ENCODE results near the gene CCL21. TPM values are rescaled to one million over a fixed set of nuclear protein-coding genes. Genes with fewer than 3 reads are reported as not detected.
A peak's percentile ranks its signal among the peaks of the same experiment; 100 is the strongest.

Gene CCL21
- total and polyA plus RNA-seq, 2 of the 13 experiments (the other 11 are each of a cell fraction or from before 2014, with no cell fraction given), result not detected

GRCh38 chr9:34701769-34702736 is 7.9 kb downstream of the CCL21 start (continued):
- no peak for TF ChIP-seq TCF7L2 (IDR thresholded peaks at IDR 0.05; ENCODE audit: low read depth, low read length)
- TF ChIP-seq HDAC2 (CRISPR knock-in tag; IDR thresholded peaks at IDR 0.05), result 0 out of 2 replicates have a peak, but pooled peaks have one; percentile 22
- TF ChIP-seq MTF1 (CRISPR knock-in tag; IDR thresholded peaks at IDR 0.05), result no peak
- no peak for TF ChIP-seq ELK4 (CRISPR knock-in tag; IDR thresholded peaks at IDR 0.05; ENCODE audit: borderline replicate concordance)
- TF ChIP-seq ZNF235 (CRISPR knock-in tag; IDR thresholded peaks at IDR 0.05; ENCODE audit: borderline replicate concordance), result 0 out of 2 replicates have a peak, but pooled peaks have one; percentile 12
- TF ChIP-seq TGIF2 (CRISPR knock-in tag; IDR thresholded peaks at IDR 0.05), result no peak
- no peak for TF ChIP-seq STAT6 (CRISPR knock-in tag; IDR thresholded peaks at IDR 0.05; ENCODE audit: borderline replicate concordance)
- TF ChIP-seq PAXIP1 (CRISPR knock-in tag; conservative IDR thresholded peaks at IDR 0.05), result no peak
- TF ChIP-seq NCOA2 (CRISPR knock-in tag; IDR thresholded peaks at IDR 0.05), result 0 out of 2 replicates have a peak, but pooled peaks have one; percentile 15
- TF ChIP-seq SRY (CRISPR knock-in tag; IDR thresholded peaks at IDR 0.05), result peak; percentile 47; the same call in 1 of the 2 replicates
- no peak for TF ChIP-seq ZNF749 (CRISPR knock-in tag; IDR thresholded peaks at IDR 0.05; ENCODE audit: borderline replicate concordance)
